DOHH2 (cell line): ENCODE data around the gene KIAA1671.

Source experiments
- EZH2phosphoT487 ChIP-seq: fragments of 200-600 bp; sonication (generic); IDR thresholded peaks from 2 replicates; pipeline ENCODE4 v1.6.1; 2017; ENCODE audit warnings: borderline replicate concordance, mild to moderate bottlenecking, antibody characterized with exemption, low read length, moderate library complexity, mixed read lengths
- TF ChIP-seq, protein P1 (sequence below): fragments of 200-600 bp; sonication (generic); IDR thresholded peaks from one replicate; pipeline ENCODE4 v1.5.1; 2014; ENCODE audit warnings: antibody characterized with exemption, mild to moderate bottlenecking, low read depth, low read length; ENCODE audit not compliant: poor library complexity, severe bottlenecking

DNA sequence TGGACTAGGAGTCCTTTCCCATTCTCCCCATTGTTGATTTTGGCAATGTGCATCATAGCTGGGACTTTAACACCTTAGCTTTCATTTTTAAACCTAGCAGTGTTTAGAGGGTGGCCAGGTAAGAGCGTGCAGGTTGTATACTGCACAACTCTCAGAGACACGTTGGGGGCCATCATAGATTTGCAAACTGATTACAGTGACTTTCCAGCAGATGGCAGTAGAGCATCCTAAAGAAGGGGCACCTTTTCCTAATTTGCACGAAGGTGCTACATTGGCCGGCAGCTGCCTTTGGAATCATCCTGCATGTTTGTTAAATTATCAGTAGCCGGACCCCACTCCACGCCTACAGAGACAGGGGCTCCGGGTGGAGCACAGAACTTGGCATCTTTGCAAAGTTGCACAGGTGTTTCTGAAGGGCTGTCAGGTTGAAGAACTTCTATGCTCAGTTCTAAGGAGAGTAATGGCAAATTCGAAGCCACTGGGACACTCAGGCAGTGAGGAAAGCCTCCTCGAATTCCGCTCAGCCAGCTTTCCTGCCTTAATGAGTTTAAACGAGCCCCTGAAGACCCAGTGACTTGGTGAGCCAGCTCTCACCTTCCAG, 13.7 kb upstream of the KIAA1671 start:
- TF ChIP-seq, protein P1, sequence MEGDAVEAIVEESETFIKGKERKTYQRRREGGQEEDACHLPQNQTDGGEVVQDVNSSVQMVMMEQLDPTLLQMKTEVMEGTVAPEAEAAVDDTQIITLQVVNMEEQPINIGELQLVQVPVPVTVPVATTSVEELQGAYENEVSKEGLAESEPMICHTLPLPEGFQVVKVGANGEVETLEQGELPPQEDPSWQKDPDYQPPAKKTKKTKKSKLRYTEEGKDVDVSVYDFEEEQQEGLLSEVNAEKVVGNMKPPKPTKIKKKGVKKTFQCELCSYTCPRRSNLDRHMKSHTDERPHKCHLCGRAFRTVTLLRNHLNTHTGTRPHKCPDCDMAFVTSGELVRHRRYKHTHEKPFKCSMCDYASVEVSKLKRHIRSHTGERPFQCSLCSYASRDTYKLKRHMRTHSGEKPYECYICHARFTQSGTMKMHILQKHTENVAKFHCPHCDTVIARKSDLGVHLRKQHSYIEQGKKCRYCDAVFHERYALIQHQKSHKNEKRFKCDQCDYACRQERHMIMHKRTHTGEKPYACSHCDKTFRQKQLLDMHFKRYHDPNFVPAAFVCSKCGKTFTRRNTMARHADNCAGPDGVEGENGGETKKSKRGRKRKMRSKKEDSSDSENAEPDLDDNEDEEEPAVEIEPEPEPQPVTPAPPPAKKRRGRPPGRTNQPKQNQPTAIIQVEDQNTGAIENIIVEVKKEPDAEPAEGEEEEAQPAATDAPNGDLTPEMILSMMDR = peak; percentile 67
- TF ChIP-seq EZH2phosphoT487 = no peak
